ENCODE measurements around the gene WASHC4.

WASHC4 gene

GRCh38 chr12:105120551-105120950, 13.0 kb downstream of the WASHC4 start:
- peak; percentile 13 for DNase-seq (ENCODE audit: low read depth, low spot score)
- TF ChIP-seq, protein P1, sequence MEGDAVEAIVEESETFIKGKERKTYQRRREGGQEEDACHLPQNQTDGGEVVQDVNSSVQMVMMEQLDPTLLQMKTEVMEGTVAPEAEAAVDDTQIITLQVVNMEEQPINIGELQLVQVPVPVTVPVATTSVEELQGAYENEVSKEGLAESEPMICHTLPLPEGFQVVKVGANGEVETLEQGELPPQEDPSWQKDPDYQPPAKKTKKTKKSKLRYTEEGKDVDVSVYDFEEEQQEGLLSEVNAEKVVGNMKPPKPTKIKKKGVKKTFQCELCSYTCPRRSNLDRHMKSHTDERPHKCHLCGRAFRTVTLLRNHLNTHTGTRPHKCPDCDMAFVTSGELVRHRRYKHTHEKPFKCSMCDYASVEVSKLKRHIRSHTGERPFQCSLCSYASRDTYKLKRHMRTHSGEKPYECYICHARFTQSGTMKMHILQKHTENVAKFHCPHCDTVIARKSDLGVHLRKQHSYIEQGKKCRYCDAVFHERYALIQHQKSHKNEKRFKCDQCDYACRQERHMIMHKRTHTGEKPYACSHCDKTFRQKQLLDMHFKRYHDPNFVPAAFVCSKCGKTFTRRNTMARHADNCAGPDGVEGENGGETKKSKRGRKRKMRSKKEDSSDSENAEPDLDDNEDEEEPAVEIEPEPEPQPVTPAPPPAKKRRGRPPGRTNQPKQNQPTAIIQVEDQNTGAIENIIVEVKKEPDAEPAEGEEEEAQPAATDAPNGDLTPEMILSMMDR (IDR thresholded peaks at IDR 0.05; ENCODE audit: low read depth, low read length): no peak
- no peak overlapping the region for H3K4me3 ChIP-seq (ENCODE audit: low read depth, low read length)
- in situ Hi-C loops (cut with HindIII; ENCODE audit: low sequenced_read_pairs): no loop called here

DNA sequence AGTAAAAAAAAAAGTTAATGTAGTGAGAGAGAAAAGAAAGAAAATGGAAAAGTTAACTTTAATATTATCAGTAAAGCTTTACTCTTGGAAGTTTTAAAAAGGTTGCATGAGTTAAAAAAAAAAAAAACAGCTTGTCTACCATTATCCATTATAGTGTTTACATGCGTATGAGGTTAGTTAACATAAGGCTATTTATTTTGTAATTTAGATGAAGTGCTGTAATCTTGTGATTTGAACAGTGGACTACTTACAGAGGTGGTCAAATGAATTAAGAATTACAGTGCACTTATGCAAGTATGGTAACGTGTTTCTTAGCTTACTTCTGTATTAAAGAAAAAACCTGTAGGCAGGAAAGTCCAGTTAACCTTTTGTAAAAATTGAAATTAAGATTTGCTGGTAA, 30.7 kb downstream of the WASHC4 start:
- in situ Hi-C loops (cut with HindIII; ENCODE audit: low sequenced_read_pairs): no loop called here
- DNase-seq (ENCODE audit: low read depth, low spot score): no peak

DNA sequence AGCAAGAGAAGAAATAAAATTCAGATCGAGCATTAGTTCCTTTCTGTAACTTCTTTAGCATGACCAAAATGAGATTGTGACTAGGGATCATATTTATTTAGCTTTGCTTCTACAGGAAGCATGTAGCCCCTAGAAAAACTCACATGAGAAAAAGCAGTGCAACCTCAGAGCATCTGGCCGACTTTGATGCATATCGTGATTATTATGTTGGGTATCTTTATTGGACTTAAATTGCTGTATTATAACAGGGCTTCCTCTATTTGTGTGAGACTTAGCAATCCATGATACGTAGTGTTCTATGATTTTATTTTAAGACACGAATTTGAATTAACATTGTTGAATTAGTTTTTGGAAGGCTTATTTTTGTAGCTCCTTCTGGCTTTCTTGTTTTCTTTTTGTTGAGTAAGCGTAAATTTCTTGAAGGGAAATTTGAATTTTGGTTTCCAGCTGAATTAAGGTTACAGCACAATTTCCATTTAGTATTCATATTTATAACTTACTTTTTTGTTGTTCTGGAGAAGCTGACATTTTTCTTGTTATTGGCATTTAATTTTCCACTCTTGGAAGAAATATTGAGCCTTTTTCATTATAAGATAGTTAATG, 33.9 kb downstream of the WASHC4 start:
- TF ChIP-seq, protein P1 (IDR thresholded peaks at IDR 0.05; ENCODE audit: low read depth, low read length): no peak

More for the DNA sequence above, 30.7 kb downstream of the WASHC4 start:
- TF ChIP-seq, protein P1 (IDR thresholded peaks at IDR 0.05; ENCODE audit: low read depth, low read length): no peak
- no peak overlapping the region for H3K4me3 ChIP-seq (ENCODE audit: low read depth, low read length)

GRCh38 chr12:105142259-105142658, 34.7 kb downstream of the WASHC4 start:
- in situ Hi-C loops (cut with HindIII; ENCODE audit: low sequenced_read_pairs): no loop called here
- TF ChIP-seq, protein P1 (IDR thresholded peaks at IDR 0.05; ENCODE audit: low read depth, low read length): no peak
- no peak for DNase-seq (ENCODE audit: low read depth, low spot score)
- H3K4me3 ChIP-seq (ENCODE audit: low read depth, low read length): no peak overlapping the region

More for the DNA sequence above, 33.9 kb downstream of the WASHC4 start:
- in situ Hi-C loops (cut with HindIII; ENCODE audit: low sequenced_read_pairs): no loop called here
- no peak overlapping the region for H3K4me3 ChIP-seq (ENCODE audit: low read depth, low read length)
- DNase-seq (ENCODE audit: low read depth, low spot score): no peak

DNA sequence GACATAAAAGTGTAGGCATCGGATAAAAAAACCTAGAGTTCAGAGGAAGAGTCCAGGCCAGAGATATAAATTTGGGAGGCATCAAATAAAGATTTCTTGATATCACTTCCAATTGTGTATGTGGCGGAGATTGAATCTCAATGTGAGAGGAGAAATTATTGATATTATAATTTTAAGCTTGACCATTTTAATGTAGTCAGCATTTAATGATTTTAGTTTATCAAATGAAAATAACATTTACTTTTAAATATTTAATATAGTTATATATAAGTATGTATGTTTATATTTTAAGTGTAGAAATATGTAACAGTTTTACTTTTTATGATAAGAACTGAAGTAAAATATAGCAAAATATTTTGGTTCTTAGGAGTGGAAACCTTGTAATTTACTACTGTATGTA, 48.7 kb downstream of the WASHC4 start:
- no peak for DNase-seq (ENCODE audit: low read depth, low spot score)
- TF ChIP-seq, protein P1 (IDR thresholded peaks at IDR 0.05; ENCODE audit: low read depth, low read length): no peak
- in situ Hi-C loops (cut with HindIII; ENCODE audit: low sequenced_read_pairs): no loop called here
- no peak overlapping the region for H3K4me3 ChIP-seq (ENCODE audit: low read depth, low read length)

- in situ Hi-C loops (cut with HindIII; ENCODE audit: low sequenced_read_pairs): no loop called here
- no peak overlapping the region for H3K4me3 ChIP-seq (ENCODE audit: low read depth, low read length)
- no peak for DNase-seq (ENCODE audit: low read depth, low spot score)
- TF ChIP-seq, protein P1 (IDR thresholded peaks at IDR 0.05; ENCODE audit: low read depth, low read length): no peak
Measured at GRCh38 chr12:105157606-105158005, 50.1 kb downstream of the WASHC4 start.

Data from astrocyte of the spinal cord (primary cell).